HCT116 (cell line): ENCODE measurements around the gene SNTN. TPM values are rescaled to one million over a fixed set of nuclear protein-coding genes. Genes with fewer than 3 reads are reported as not detected.

Source experiments
- ATAC-seq: fragments of 200-7000 bp; cut with Tn5 transposase; 2 replicates; pipeline ENCODE4 v1.9.1; 2020; ENCODE audit warnings: mild to moderate bottlenecking, moderate library complexity
- BruUV-seq: library from RNA; stranded (reverse); fragments of 400-500 nt; replicated peaks from 2 replicates; lab custom pipeline; 2021; lab: Mats Ljungman, UMichigan
- CTCF ChIA-PET: fragments of 300-600 bp; sonication (Branson Sonifier 250); formaldehyde crosslinking; loops from one replicate; lab custom pipeline; 2021; ENCODE audit warnings: antibody characterized with exemption; lab: Charles Lee
- POLR2A ChIA-PET: fragments of 300-600, 350-600 bp; sonication (Branson Sonifier 250); formaldehyde crosslinking; loops from one replicate; lab custom pipeline; 2021; ENCODE audit warnings: antibody characterized with exemption; lab: Charles Lee
- RAD21 ChIA-PET, 2 experiments: fragments of 300-600 bp; sonication (Branson Sonifier 250); formaldehyde crosslinking; loops; one replicate each; lab custom pipeline; 2023; ENCODE audit warnings: low total read pairs in 2 of 2; ENCODE audit not compliant: uncharacterized antibody in 2 of 2, unreplicated experiment in 2 of 2, low non-redundant PET in 1 of 2; lab: Charles Lee
- DNase-seq: peaks from one replicate; pipeline ENCODE4 v3.0.0-alpha.2; 2010; ENCODE audit warnings: low read depth, low spot score
- H2AFZ ChIP-seq: fragments of 200-600 bp; shearing (Covaris generic), sonication (generic); 2 replicates; pipeline ENCODE4 v1.6.1; 2017; ENCODE audit warnings: low read depth, mixed run types, mixed read lengths, antibody characterized with exemption, low read length; ENCODE audit not compliant: poor library complexity, severe bottlenecking
- H3K27ac ChIP-seq: 2 replicates; pipeline ENCODE4 v1.5.1; 2012; ENCODE audit warnings: low read depth, low read length
- H3K27me3 ChIP-seq: fragments of 200-600 bp; sonication (generic); 2 replicates; pipeline ENCODE4 v1.6.1; 2016; ENCODE audit warnings: mixed run types, low read length, mixed read lengths; ENCODE audit not compliant: insufficient read depth
- H3K36me3 ChIP-seq, 2 experiments: fragments of 200-500 bp in 1 of 2; fragments of 200-600 bp in 1 of 2; sonication (Bioruptor generic) in 1 of 2; sonication (generic) in 1 of 2; 2 replicates each; pipeline versions ENCODE4 v1.5.1 to v1.6.1; 2014 to 2016; ENCODE audit warnings: low read length in 2 of 2, inconsistent platforms in 1 of 2, mixed read lengths in 1 of 2, mixed run types in 1 of 2; ENCODE audit not compliant: insufficient read depth in 2 of 2, control insufficient read depth in 1 of 2
- H3K4me1 ChIP-seq, 2 experiments: fragments of 200-600 bp in 1 of 2; sonication (generic) in 1 of 2; 2 replicates each; pipeline versions ENCODE4 v1.5.1 to v1.6.1; 2012 to 2017; ENCODE audit warnings: low read length in 2 of 2, inconsistent platforms in 1 of 2, mild to moderate bottlenecking in 1 of 2, mixed read lengths in 1 of 2, mixed run types in 1 of 2, moderate library complexity in 1 of 2; ENCODE audit not compliant: insufficient read depth in 2 of 2, control insufficient read depth in 1 of 2
- H3K4me2 ChIP-seq: fragments of 200-600 bp; sonication (generic); 2 replicates; pipeline ENCODE4 v1.6.1; 2017; ENCODE audit warnings: mixed run types, low read length, mixed read lengths
- H3K4me3 ChIP-seq, 2 experiments: fragments of 200-600 bp in 1 of 2; sonication (generic) in 1 of 2; replicated peaks in 1 of 2; 2 replicates each; pipeline ENCODE4 v1.5.1; 2011 to 2016; ENCODE audit warnings: low read length in 2 of 2, control low read depth in 1 of 2, low read depth in 1 of 2, mild to moderate bottlenecking in 1 of 2, mixed read lengths in 1 of 2, mixed run types in 1 of 2
- H3K79me2 ChIP-seq: fragments of 200-600 bp; sonication (generic); 2 replicates; pipeline ENCODE4 v1.6.1; 2017; ENCODE audit warnings: mild to moderate bottlenecking, mixed run types, low read length, moderate library complexity, mixed read lengths; ENCODE audit not compliant: insufficient read depth
- H3K9ac ChIP-seq: fragments of 200-600 bp; sonication (generic); 2 replicates; pipeline ENCODE4 v1.6.1; 2016; ENCODE audit warnings: low read length, mixed read lengths
- H3K9me2 ChIP-seq: fragments of 200-600 bp; sonication (generic), shearing (Covaris generic); 2 replicates; pipeline ENCODE4 v1.6.1; 2017; ENCODE audit warnings: mixed run types, mild to moderate bottlenecking, moderate library complexity; ENCODE audit not compliant: insufficient read depth
- H3K9me3 ChIP-seq, 2 experiments: fragments of 200-500 bp in 1 of 2; fragments of 200-600 bp in 1 of 2; sonication (Bioruptor generic) in 1 of 2; sonication (generic) in 1 of 2; 2 replicates each; pipeline ENCODE4 v1.6.1; 2014 to 2017; ENCODE audit warnings: low read length in 2 of 2, mixed read lengths in 2 of 2, inconsistent platforms in 1 of 2, low read depth in 1 of 2, mild to moderate bottlenecking in 1 of 2, mixed run types in 1 of 2, moderate library complexity in 1 of 2; ENCODE audit not compliant: control insufficient read depth in 1 of 2, insufficient read depth in 1 of 2
- H4K20me1 ChIP-seq: fragments of 200-600 bp; sonication (generic), shearing (Covaris generic); 2 replicates; pipeline ENCODE4 v1.6.1; 2017; ENCODE audit warnings: mixed run types, mild to moderate bottlenecking, moderate library complexity; ENCODE audit not compliant: insufficient read depth
- ATF3 ChIP-seq: IDR thresholded peaks from 2 replicates; pipeline ENCODE4 v1.6.1; 2012
- CBX3 ChIP-seq: IDR thresholded peaks from 2 replicates; pipeline ENCODE4 v1.6.1; 2012; ENCODE audit warnings: low read depth
- CEBPB ChIP-seq: IDR thresholded peaks from 2 replicates; pipeline ENCODE4 v1.6.1; 2012; ENCODE audit warnings: low read depth
- EGR1 ChIP-seq: IDR thresholded peaks from 2 replicates; pipeline ENCODE4 v1.6.1; 2012; ENCODE audit warnings: low read depth
- ELF1 ChIP-seq: IDR thresholded peaks from 2 replicates; pipeline ENCODE4 v1.6.1; 2012; ENCODE audit warnings: low read depth, borderline replicate concordance
- EZH2 ChIP-seq: fragments of 200-600 bp; sonication (generic); IDR thresholded peaks from 2 replicates; pipeline ENCODE4 v1.6.1; 2017; ENCODE audit warnings: antibody characterized with exemption, mixed run types
- POLR2A ChIP-seq: IDR thresholded peaks from 2 replicates; pipeline ENCODE4 v1.7.0; 2011; ENCODE audit warnings: borderline replicate concordance; ENCODE audit not compliant: insufficient read depth, insufficient read length; ENCODE audit errors: extremely low read depth
- SIN3A ChIP-seq: IDR thresholded peaks from 2 replicates; pipeline ENCODE4 v1.6.1; 2012; ENCODE audit warnings: low read depth
- ZFX ChIP-seq: fragments of 450-650 bp; IDR thresholded peaks from 2 replicates; pipeline ENCODE4 v1.6.1; 2017
- intact Hi-C: fragments of 100-400 bp; cut with micrococcal nuclease; formaldehyde crosslinking; loops from 2 replicates; pipeline ENCODE4 v1.10.0; 2022
- total RNA-seq: library from RNA; stranded (reverse); gene quantifications from one replicate; pipeline ENCODE4 v1.2.1, GENCODE V29; 2021; ENCODE audit not compliant: unreplicated experiment
- TF ChIP-seq, protein P1 (sequence below): IDR thresholded peaks from 2 replicates; pipeline ENCODE4 v1.6.1; 2012; ENCODE audit warnings: low read depth
- TF ChIP-seq, protein P2 (sequence below): IDR thresholded peaks from 2 replicates; pipeline ENCODE4 v1.6.1; 2011; ENCODE audit warnings: mild to moderate bottlenecking, low read length, moderate library complexity; ENCODE audit not compliant: insufficient replicate concordance; ENCODE audit errors: extremely low read depth

The SNTN gene
- total RNA-seq, 1 experiment from 2014 or later = not detected

DNA sequence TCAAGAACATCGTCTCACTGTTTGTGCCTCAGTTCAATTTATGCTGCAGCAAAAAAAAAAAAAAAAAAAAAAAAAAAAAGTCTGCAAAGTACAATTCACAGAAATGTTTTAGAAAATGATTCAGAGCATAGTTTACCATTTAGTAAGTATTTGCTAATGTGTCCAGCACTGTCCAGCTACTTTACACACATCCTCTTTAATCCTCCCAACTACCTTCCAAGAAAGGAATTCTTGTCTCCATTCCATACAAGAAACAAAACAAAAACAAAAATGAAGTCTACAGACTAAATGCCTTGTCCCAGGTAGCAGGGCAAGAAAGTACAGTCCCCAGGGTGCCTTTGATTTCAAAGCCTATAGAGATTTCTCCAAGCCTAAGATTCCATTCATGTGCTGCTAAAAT is 38.9 kb upstream of the SNTN start:
- Histone ChIP-seq H3K4me2 (no peak overlapping the region), H3K36me3 (no peaks in the 10 kb centered on the region), H3K27ac (no peak overlapping the region), H3K9me2 (no peaks in the 10 kb centered on the region), H3K9ac (no peak overlapping the region), H3K4me1 (no peaks in the 10 kb centered on the region), H3K79me2 (no peaks in the 10 kb centered on the region), H2AFZ (no peak overlapping the region), H3K27me3 (0 out of 2 replicates have a peak, but pooled peaks cover 4% of the 10 kb centered on the region), H3K9me3 (no peaks in the 10 kb centered on the region), H4K20me1 (no peaks in the 10 kb centered on the region), H3K4me3 (no peak overlapping the region)
- ChIA-PET RAD21 (no interaction called here), POLR2A (no interaction called here), CTCF (no interaction called here)
- DNase-seq (no peak), ATAC-seq (no peak)
- TF ChIP-seq ATF3 (no peak), EGR1 (no peak), CEBPB (no peak), EZH2 (no peak), POLR2A (no peak), SIN3A (no peak), CBX3 (no peak), ZFX (no peak), ELF1 (no peak)
- TF ChIP-seq, protein P1, sequence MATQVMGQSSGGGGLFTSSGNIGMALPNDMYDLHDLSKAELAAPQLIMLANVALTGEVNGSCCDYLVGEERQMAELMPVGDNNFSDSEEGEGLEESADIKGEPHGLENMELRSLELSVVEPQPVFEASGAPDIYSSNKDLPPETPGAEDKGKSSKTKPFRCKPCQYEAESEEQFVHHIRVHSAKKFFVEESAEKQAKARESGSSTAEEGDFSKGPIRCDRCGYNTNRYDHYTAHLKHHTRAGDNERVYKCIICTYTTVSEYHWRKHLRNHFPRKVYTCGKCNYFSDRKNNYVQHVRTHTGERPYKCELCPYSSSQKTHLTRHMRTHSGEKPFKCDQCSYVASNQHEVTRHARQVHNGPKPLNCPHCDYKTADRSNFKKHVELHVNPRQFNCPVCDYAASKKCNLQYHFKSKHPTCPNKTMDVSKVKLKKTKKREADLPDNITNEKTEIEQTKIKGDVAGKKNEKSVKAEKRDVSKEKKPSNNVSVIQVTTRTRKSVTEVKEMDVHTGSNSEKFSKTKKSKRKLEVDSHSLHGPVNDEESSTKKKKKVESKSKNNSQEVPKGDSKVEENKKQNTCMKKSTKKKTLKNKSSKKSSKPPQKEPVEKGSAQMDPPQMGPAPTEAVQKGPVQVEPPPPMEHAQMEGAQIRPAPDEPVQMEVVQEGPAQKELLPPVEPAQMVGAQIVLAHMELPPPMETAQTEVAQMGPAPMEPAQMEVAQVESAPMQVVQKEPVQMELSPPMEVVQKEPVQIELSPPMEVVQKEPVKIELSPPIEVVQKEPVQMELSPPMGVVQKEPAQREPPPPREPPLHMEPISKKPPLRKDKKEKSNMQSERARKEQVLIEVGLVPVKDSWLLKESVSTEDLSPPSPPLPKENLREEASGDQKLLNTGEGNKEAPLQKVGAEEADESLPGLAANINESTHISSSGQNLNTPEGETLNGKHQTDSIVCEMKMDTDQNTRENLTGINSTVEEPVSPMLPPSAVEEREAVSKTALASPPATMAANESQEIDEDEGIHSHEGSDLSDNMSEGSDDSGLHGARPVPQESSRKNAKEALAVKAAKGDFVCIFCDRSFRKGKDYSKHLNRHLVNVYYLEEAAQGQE = no peak
- TF ChIP-seq, protein P2, sequence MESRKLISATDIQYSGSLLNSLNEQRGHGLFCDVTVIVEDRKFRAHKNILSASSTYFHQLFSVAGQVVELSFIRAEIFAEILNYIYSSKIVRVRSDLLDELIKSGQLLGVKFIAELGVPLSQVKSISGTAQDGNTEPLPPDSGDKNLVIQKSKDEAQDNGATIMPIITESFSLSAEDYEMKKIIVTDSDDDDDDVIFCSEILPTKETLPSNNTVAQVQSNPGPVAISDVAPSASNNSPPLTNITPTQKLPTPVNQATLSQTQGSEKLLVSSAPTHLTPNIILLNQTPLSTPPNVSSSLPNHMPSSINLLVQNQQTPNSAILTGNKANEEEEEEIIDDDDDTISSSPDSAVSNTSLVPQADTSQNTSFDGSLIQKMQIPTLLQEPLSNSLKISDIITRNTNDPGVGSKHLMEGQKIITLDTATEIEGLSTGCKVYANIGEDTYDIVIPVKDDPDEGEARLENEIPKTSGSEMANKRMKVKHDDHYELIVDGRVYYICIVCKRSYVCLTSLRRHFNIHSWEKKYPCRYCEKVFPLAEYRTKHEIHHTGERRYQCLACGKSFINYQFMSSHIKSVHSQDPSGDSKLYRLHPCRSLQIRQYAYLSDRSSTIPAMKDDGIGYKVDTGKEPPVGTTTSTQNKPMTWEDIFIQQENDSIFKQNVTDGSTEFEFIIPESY = no peak
- intact Hi-C loops = no loop called here
- BruUV-seq = no TSS peak
